Measurements from ENCODE around the gene IPPK. TPM values are rescaled to one million over a fixed set of nuclear protein-coding genes. Genes with fewer than 3 reads are reported as not detected.

IPPK gene
- total RNA-seq, 1 donor from 2014 or later, result 8.7 TPM

DNA sequence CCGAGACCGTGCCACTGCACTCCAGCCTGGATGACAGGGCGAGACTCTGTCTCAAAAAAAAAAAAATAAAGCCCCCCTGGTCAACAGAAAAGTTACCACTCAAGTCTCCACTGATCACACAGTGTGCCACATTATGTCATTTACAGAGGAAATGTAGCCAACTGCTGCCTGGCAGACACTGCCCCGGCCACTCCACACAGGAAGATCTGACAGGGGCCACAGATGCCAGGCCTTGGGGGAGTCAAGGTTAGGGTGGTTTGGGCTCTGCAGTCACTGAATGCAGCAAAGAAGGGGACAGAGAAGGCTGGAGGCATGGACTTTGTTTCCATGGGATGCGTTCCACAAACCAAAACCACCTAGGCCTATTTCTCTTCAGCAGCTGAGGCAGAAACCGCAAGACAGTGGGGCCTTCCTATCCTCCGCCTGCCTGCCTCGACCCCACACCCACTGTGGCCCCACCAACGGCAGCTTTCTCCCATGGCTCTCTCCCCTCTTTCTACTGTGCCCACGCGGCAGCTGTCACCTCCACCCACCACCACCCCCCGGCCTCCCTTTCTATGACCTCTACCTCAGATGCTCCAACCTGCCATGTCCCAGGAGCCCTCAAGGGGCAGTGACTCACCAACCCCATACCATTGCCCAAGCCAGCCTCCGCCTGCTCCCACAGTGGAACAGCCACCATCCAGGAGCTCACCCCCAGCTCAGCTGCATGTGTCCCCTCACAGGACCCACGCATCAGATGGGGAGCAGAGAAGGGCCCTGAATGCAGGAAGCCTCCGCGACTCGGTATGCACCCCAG lies 12.4 kb downstream of the IPPK start:
- H3K9me3 Mint-ChIP-seq (ENCODE audit: low read depth), result no peaks in the 10 kb centered on the region
- peak; percentile 65 for DNase-seq (ENCODE audit: low spot score)
- no peak overlapping the region for H3K27ac Mint-ChIP-seq (ENCODE audit: unreplicated experiment)
- H3K27me3 Mint-ChIP-seq (ENCODE audit: low read depth), result no peaks in the 10 kb centered on the region
- peaks cover 18% of the 10 kb centered on the region for H3K36me3 Mint-ChIP-seq (ENCODE audit: low read depth)
- TF ChIP-seq, protein P1, sequence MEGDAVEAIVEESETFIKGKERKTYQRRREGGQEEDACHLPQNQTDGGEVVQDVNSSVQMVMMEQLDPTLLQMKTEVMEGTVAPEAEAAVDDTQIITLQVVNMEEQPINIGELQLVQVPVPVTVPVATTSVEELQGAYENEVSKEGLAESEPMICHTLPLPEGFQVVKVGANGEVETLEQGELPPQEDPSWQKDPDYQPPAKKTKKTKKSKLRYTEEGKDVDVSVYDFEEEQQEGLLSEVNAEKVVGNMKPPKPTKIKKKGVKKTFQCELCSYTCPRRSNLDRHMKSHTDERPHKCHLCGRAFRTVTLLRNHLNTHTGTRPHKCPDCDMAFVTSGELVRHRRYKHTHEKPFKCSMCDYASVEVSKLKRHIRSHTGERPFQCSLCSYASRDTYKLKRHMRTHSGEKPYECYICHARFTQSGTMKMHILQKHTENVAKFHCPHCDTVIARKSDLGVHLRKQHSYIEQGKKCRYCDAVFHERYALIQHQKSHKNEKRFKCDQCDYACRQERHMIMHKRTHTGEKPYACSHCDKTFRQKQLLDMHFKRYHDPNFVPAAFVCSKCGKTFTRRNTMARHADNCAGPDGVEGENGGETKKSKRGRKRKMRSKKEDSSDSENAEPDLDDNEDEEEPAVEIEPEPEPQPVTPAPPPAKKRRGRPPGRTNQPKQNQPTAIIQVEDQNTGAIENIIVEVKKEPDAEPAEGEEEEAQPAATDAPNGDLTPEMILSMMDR (IDR thresholded peaks at IDR 0.05), result no peak
- H3K4me3 Mint-ChIP-seq (ENCODE audit: unreplicated experiment), result no peak overlapping the region
- peaks cover 35% of the 10 kb centered on the region for H3K4me1 Mint-ChIP-seq (ENCODE audit: low read depth)

DNA sequence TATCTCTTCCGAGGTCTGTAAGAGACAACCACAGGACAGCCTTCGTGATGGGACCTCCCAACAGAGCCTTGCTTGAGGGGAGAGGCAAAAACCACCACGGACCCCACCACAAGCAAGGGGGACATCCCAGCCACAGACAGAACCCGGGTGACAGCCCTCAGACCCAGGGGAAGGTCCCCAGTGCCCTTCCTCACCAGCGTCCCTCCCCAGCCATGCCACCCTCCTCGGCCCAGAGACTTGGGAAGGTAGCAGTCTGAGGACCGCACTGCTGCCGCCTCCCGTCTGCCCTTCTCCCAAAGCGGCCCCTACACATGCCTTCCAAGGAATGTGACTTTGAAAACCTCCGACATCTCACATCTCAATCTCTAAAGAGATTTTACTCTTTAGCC lies 13.4 kb downstream of the IPPK start:
- peak; percentile 43 for DNase-seq (ENCODE audit: low spot score)
- H3K27ac Mint-ChIP-seq (ENCODE audit: unreplicated experiment), result no peak overlapping the region
- TF ChIP-seq, protein P1 (IDR thresholded peaks at IDR 0.05), result no peak
- H3K36me3 Mint-ChIP-seq (ENCODE audit: low read depth), result peaks cover 19% of the 10 kb centered on the region
- no peaks in the 10 kb centered on the region for H3K9me3 Mint-ChIP-seq (ENCODE audit: low read depth)
- no peak overlapping the region for H3K4me3 Mint-ChIP-seq (ENCODE audit: unreplicated experiment)
- H3K4me1 Mint-ChIP-seq (ENCODE audit: low read depth), result peaks cover 32% of the 10 kb centered on the region
- no peaks in the 10 kb centered on the region for H3K27me3 Mint-ChIP-seq (ENCODE audit: low read depth)

DNA sequence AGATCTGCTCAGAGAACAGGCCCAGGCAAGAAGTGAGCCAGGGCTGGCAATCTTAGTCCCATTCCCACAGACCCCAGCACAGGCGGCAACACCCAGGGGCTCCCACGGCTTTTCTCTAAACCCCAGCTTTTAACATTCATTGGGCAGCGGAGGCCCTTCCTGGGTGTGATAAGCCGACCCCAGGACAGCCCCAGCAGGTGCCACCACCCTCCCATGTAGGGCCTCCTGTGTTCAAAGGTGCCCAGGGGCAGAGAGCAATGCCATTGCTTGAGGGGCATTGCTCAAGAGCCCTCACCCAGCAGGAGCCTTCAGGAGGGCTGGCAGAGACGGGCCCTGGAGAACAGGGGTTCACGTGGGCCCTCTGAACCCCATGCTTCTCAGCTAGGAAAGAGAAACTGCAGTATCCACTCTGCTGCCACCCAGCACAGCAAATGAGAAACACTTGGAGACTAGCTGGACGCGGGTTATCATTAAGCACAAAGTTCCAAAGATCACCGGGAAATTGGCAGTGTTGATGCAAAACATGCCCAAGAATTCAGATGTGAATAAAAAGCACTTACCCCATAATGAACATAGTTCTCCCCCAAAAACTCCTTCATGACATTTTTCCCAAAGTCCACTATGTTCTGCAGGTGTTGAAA lies 13.9 kb downstream of the IPPK start:
- Mint-ChIP-seq H3K27ac (ENCODE audit: unreplicated experiment) (no peak overlapping the region), H3K36me3 (ENCODE audit: low read depth) (peaks cover 20% of the 10 kb centered on the region), H3K27me3 (ENCODE audit: low read depth) (no peaks in the 10 kb centered on the region), H3K4me1 (ENCODE audit: low read depth) (peaks cover 30% of the 10 kb centered on the region), H3K4me3 (ENCODE audit: unreplicated experiment) (no peak overlapping the region), H3K9me3 (ENCODE audit: low read depth) (no peaks in the 10 kb centered on the region)
- DNase-seq (ENCODE audit: low spot score), result peak; percentile 48
- TF ChIP-seq, protein P1 (IDR thresholded peaks at IDR 0.05), result no peak

DNA sequence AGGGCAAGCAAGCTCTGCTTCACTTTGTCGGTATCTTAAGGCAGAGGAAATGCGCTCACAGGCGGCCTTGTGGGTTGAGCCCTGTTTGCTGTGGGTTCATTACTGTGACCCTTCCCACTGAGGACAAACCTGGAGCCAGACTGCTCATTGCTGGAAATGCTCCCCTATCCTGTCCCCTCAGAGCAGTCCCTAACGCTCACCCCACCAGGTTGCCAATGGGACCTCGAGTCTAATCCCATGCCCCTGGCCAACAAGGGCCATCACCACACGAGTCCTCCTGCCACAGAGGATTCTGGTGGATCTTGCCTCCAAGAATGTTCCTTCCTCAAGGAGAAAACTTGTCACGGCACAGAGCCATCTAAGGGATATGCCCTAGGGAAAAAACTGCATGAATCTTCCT lies 14.6 kb downstream of the IPPK start:
- Mint-ChIP-seq H3K4me3 (ENCODE audit: unreplicated experiment) (no peak overlapping the region), H3K9me3 (ENCODE audit: low read depth) (no peaks in the 10 kb centered on the region), H3K36me3 (ENCODE audit: low read depth) (peaks cover 22% of the 10 kb centered on the region), H3K4me1 (ENCODE audit: low read depth) (peaks cover 30% of the 10 kb centered on the region), H3K27me3 (ENCODE audit: low read depth) (no peaks in the 10 kb centered on the region), H3K27ac (ENCODE audit: unreplicated experiment) (peak overlapping the region; percentile 79)
- TF ChIP-seq, protein P1 (IDR thresholded peaks at IDR 0.05), result no peak
- no peak for DNase-seq (ENCODE audit: low spot score)

DNA sequence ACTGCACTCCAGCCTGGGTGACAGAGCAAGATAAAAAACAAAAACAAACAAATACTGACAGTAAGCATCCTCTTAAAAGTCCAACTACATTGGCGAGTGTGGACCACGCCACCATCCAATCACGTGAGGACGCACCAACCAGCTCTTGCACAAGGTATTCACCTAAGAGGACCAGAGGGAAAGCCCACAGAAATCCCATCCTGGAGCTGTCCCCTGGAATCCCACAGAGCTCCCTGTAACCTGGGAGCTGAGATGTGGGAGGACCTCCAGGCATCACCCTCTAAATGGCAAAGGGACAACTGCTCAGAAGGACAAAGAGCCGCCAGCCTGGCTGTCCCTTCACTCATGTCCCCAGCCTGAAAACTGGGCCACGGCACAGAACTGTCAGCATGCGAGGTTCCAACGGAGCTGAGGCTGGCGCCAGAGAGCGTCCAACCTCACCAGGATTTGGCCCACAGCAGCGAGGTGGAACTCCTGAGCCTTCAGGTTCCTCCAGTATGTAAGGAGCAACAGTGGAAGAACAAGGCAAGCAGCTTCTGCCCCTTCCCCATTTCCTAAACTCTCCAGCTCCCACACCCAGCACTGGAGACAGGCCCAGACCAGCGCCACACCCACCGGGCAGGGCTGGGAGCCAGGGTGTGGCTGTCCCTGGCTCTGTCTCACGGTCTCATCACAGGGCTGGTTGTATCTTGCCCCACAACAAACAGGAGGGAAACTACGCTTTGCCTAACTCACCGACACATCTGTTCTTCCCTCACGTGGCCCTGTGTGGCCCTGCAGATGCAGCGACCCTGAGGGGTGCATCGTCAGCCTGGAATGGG lies 15.2 kb downstream of the IPPK start:
- TF ChIP-seq, protein P1 (IDR thresholded peaks at IDR 0.05), result no peak
- peaks cover 30% of the 10 kb centered on the region for H3K4me1 Mint-ChIP-seq (ENCODE audit: low read depth)
- H3K9me3 Mint-ChIP-seq (ENCODE audit: low read depth), result no peaks in the 10 kb centered on the region
- no peaks in the 10 kb centered on the region for H3K27me3 Mint-ChIP-seq (ENCODE audit: low read depth)
- peak overlapping the region; percentile 96 for H3K27ac Mint-ChIP-seq (ENCODE audit: unreplicated experiment)
- peaks cover 24% of the 10 kb centered on the region for H3K36me3 Mint-ChIP-seq (ENCODE audit: low read depth)
- peak; percentile 64 for DNase-seq (ENCODE audit: low spot score)
- H3K4me3 Mint-ChIP-seq (ENCODE audit: unreplicated experiment), result no peak overlapping the region

All from chondrocyte (in vitro differentiated cells).